Activated naive CD4-positive, alpha-beta T cell treated with anti-CD3 and anti-CD28 coated beads, Interleukin-2, amount 10 ng/mL, durations not matched to agents 7 days and 5 days (primary cell): ENCODE results near the gene PUS1.
"Not testable (repeated sequence)": the region's sequence is repeated elsewhere in the genome, so short reads cannot be mapped to it uniquely, and the experiment has no call there.

Experiments
- CTCF ChIA-PET: fragments of 350-600 bp; sonication (Branson Sonifier 250); formaldehyde crosslinking; loops from one replicate; lab custom pipeline; 2021; ENCODE audit warnings: antibody characterized with exemption; lab: Charles Lee
- DNase-seq: peaks from one replicate; pipeline ENCODE4 v3.0.0-alpha.2; 2020
- H3K27ac Mint-ChIP-seq: one replicate; pipeline ENCODE4 v1.8.0; 2021; ENCODE audit warnings: mild to moderate bottlenecking, moderate library complexity, mixed read lengths
- H3K27me3 Mint-ChIP-seq: one replicate; pipeline ENCODE4 v1.8.0; 2021; ENCODE audit warnings: mild to moderate bottlenecking, mixed read lengths
- H3K36me3 Mint-ChIP-seq: one replicate; pipeline ENCODE4 v1.8.0; 2021; ENCODE audit warnings: mixed read lengths
- H3K4me1 Mint-ChIP-seq: one replicate; pipeline ENCODE4 v1.8.0; 2021; ENCODE audit warnings: mixed read lengths
- H3K4me3 Mint-ChIP-seq: one replicate; pipeline ENCODE4 v1.8.0; 2021; ENCODE audit warnings: mild to moderate bottlenecking, moderate library complexity, mixed read lengths
- H3K9me3 Mint-ChIP-seq: one replicate; pipeline ENCODE4 v1.8.0; 2021; ENCODE audit warnings: mixed read lengths

The PUS1 gene

GRCh38 chr12:131947482-131948027 lies 18.5 kb downstream of the PUS1 start:
- H3K27me3 Mint-ChIP-seq = no peaks in the 10 kb centered on the region
- CTCF ChIA-PET = no interaction called here
- peaks cover 10% of the 10 kb centered on the region for H3K36me3 Mint-ChIP-seq
- peak; percentile 24 for DNase-seq
- H3K9me3 Mint-ChIP-seq = no peaks in the 10 kb centered on the region
- H3K4me1 Mint-ChIP-seq = peaks cover 33% of the 10 kb centered on the region
- H3K27ac Mint-ChIP-seq = peak overlapping the region; percentile 76
- no peak overlapping the region for H3K4me3 Mint-ChIP-seq

GRCh38 chr12:131948166-131948712 lies 19.2 kb downstream of the PUS1 start:
- no peaks in the 10 kb centered on the region for H3K9me3 Mint-ChIP-seq
- DNase-seq = peak; percentile 17
- H3K36me3 Mint-ChIP-seq = peaks cover 8% of the 10 kb centered on the region
- H3K27ac Mint-ChIP-seq = peak overlapping the region; percentile 80
- peak overlapping the region; percentile 76 for H3K4me3 Mint-ChIP-seq
- no peaks in the 10 kb centered on the region for H3K27me3 Mint-ChIP-seq
- CTCF ChIA-PET = no interaction called here
- H3K4me1 Mint-ChIP-seq = peaks cover 39% of the 10 kb centered on the region

- CTCF ChIA-PET, H3K36me3 Mint-ChIP-seq, DNase-seq, H3K9me3 Mint-ChIP-seq, H3K27me3 Mint-ChIP-seq: not testable (repeated sequence)
- Mint-ChIP-seq H3K27ac (peak overlapping the region; percentile 80), H3K4me3 (peak overlapping the region; percentile 76), H3K4me1 (peaks cover 43% of the 10 kb centered on the region)
Measured at GRCh38 chr12:131948713-131949430, 19.8 kb downstream of the PUS1 start.

GRCh38 chr12:131949431-131950181 lies 20.5 kb downstream of the PUS1 start, which contains the start of gene EP400:
Gene EP400, plus strand, starts transcription at chr12:131949942. Its CDS starts 10,678 bp downstream, at chr12:131960620.
- peaks cover 43% of the 10 kb centered on the region for H3K4me1 Mint-ChIP-seq
- peaks cover 4% of the 10 kb centered on the region for H3K36me3 Mint-ChIP-seq
- DNase-seq = peak; percentile 94
- CTCF ChIA-PET = interaction anchor here (1.0 kb wide), 1 partner anchor 20 kb away, joined by 4 read pairs; no protein-coding TSS in a partner anchor
- H3K27me3 Mint-ChIP-seq = no peaks in the 10 kb centered on the region
- H3K27ac Mint-ChIP-seq = peak within 1 kb of the TSS; percentile 90
- no peaks in the 10 kb centered on the region for H3K9me3 Mint-ChIP-seq
- H3K4me3 Mint-ChIP-seq = peak within 1 kb of the TSS; percentile 92

- H3K27me3 Mint-ChIP-seq = no peaks in the 10 kb centered on the region
- H3K36me3 Mint-ChIP-seq = no peaks in the 10 kb centered on the region
- H3K27ac Mint-ChIP-seq = peak overlapping the region; percentile 90
- peak; percentile 55 for DNase-seq
- H3K9me3 Mint-ChIP-seq = no peaks in the 10 kb centered on the region
- H3K4me1 Mint-ChIP-seq = peaks cover 43% of the 10 kb centered on the region
- CTCF ChIA-PET = interaction anchor here (1.0 kb wide), 1 partner anchor 20 kb away, joined by 4 read pairs; no protein-coding TSS in a partner anchor
- peak overlapping the region; percentile 92 for H3K4me3 Mint-ChIP-seq
Measured at GRCh38 chr12:131950182-131950913, 21.3 kb downstream of the PUS1 start.

- not testable (repeated sequence) for H3K36me3 Mint-ChIP-seq, H3K4me3 Mint-ChIP-seq, H3K27ac Mint-ChIP-seq, DNase-seq, H3K9me3 Mint-ChIP-seq, H3K27me3 Mint-ChIP-seq
- peaks cover 42% of the 10 kb centered on the region for H3K4me1 Mint-ChIP-seq
- CTCF ChIA-PET = interaction anchor here (0.6 kb wide), 1 partner anchor 607 kb away, joined by 3 read pairs; no protein-coding TSS in a partner anchor
Measured at GRCh38 chr12:131953810-131954209, 24.7 kb downstream of the PUS1 start.

- not testable (repeated sequence) for H3K4me3 Mint-ChIP-seq, H3K27ac Mint-ChIP-seq, DNase-seq, H3K36me3 Mint-ChIP-seq, H3K27me3 Mint-ChIP-seq, H3K9me3 Mint-ChIP-seq
- peaks cover 42% of the 10 kb centered on the region for H3K4me1 Mint-ChIP-seq
- CTCF ChIA-PET = interaction anchor here (0.6 kb wide), 1 partner anchor 606 kb away, joined by 3 read pairs; no protein-coding TSS in a partner anchor
Measured at GRCh38 chr12:131954460-131954859, 25.4 kb downstream of the PUS1 start.

- no peaks in the 10 kb centered on the region for H3K27me3 Mint-ChIP-seq
- no peaks in the 10 kb centered on the region for H3K9me3 Mint-ChIP-seq
- DNase-seq = no peak
- H3K36me3 Mint-ChIP-seq = peaks cover 11% of the 10 kb centered on the region
- peaks cover 43% of the 10 kb centered on the region for H3K4me1 Mint-ChIP-seq
- H3K4me3 Mint-ChIP-seq = no peak overlapping the region
- CTCF ChIA-PET = no interaction called here
- H3K27ac Mint-ChIP-seq = no peak overlapping the region
Measured at GRCh38 chr12:131959116-131959515, 30.0 kb downstream of the PUS1 start.

- Mint-ChIP-seq H3K4me3 (no peak overlapping the region), H3K27me3 (no peaks in the 10 kb centered on the region), H3K9me3 (no peaks in the 10 kb centered on the region), H3K4me1 (peaks cover 48% of the 10 kb centered on the region), H3K36me3 (peaks cover 15% of the 10 kb centered on the region), H3K27ac (no peak overlapping the region)
- DNase-seq = no peak
- CTCF ChIA-PET = no interaction called here
Measured at GRCh38 chr12:131959641-131960589, 30.8 kb downstream of the PUS1 start.

- H3K27me3 Mint-ChIP-seq, CTCF ChIA-PET, H3K4me3 Mint-ChIP-seq, DNase-seq, H3K9me3 Mint-ChIP-seq, H3K27ac Mint-ChIP-seq: not testable (repeated sequence)
- H3K4me1 Mint-ChIP-seq = peaks cover 49% of the 10 kb centered on the region
- H3K36me3 Mint-ChIP-seq = peaks cover 23% of the 10 kb centered on the region
Measured at GRCh38 chr12:131960590-131961325, 31.7 kb downstream of the PUS1 start.

GRCh38 chr12:131961328-131961727 lies 32.3 kb downstream of the PUS1 start:
- H3K36me3 Mint-ChIP-seq = peaks cover 25% of the 10 kb centered on the region
- CTCF ChIA-PET, DNase-seq, H3K4me3 Mint-ChIP-seq, H3K27me3 Mint-ChIP-seq, H3K9me3 Mint-ChIP-seq, H3K27ac Mint-ChIP-seq: not testable (repeated sequence)
- peaks cover 46% of the 10 kb centered on the region for H3K4me1 Mint-ChIP-seq

- Mint-ChIP-seq H3K9me3 (no peaks in the 10 kb centered on the region), H3K27ac (peak overlapping the region; percentile 33), H3K36me3 (peaks cover 25% of the 10 kb centered on the region), H3K4me3 (no peak overlapping the region), H3K27me3 (no peaks in the 10 kb centered on the region), H3K4me1 (peaks cover 46% of the 10 kb centered on the region)
- CTCF ChIA-PET = interaction anchor here (1.0 kb wide), 1 partner anchor 9 kb away, joined by 3 read pairs; no protein-coding TSS in a partner anchor
- DNase-seq = no peak
Measured at GRCh38 chr12:131962069-131962468, 33.0 kb downstream of the PUS1 start.
